Measurements from ENCODE around the gene TMEM203.

The TMEM203 gene

GRCh38 chr9:137184881-137185660 lies 20.4 kb downstream of the TMEM203 start:
- in situ Hi-C loops (cut with HindIII; ENCODE audit: low sequenced_read_pairs), result no loop called here

DNA sequence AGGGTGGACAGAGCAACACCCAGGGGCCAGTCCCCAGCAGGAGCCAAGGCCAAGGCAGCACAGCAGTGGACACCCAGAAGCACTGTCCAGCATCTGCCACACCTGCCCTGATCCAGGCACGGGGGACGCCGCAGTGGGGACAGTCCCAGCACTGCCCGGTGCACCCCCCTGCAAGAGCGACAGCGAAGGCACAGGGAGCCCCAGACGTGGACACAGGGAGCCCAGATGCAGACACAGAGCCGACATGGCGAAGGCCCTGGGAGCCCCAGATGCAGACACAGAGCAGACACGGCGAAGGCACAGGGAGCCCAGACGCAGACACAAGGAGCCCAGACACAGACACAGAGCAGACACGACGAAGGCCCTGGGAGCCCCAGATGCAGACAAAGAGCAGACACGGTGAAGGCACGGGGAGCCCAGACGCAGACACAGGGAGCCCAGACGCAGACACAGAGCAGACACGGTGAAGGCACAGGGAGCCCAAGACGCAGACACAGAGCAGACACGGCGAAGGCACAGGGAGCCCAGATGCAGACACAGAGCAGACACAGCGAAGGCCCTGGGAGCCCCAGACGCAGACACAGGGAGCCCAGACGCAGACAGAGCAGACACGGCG lies 21.4 kb downstream of the TMEM203 start:
- in situ Hi-C loops (cut with HindIII; ENCODE audit: low sequenced_read_pairs), result no loop called here

GRCh38 chr9:137182836-137183235 lies 22.6 kb downstream of the TMEM203 start:
- in situ Hi-C loops (cut with HindIII; ENCODE audit: low sequenced_read_pairs), result no loop called here

- in situ Hi-C loops (cut with HindIII; ENCODE audit: low sequenced_read_pairs), result no loop called here
These were observed 23.8 kb downstream of the TMEM203 start for GRCh38 chr9:137181680-137182079.

- in situ Hi-C loops (cut with HindIII; ENCODE audit: low sequenced_read_pairs), result no loop called here
These were observed 25.0 kb downstream of the TMEM203 start for GRCh38 chr9:137180491-137180890.

- in situ Hi-C loops (cut with HindIII; ENCODE audit: low sequenced_read_pairs), result no loop called here
These were observed 25.7 kb downstream of the TMEM203 start for GRCh38 chr9:137179761-137180160.

- in situ Hi-C loops (cut with HindIII; ENCODE audit: low sequenced_read_pairs), result no loop called here
These were observed 26.4 kb downstream of the TMEM203 start for GRCh38 chr9:137178939-137179630.

GRCh38 chr9:137178201-137178938 lies 27.1 kb downstream of the TMEM203 start:
- in situ Hi-C loops (cut with HindIII; ENCODE audit: low sequenced_read_pairs), result no loop called here

DNA sequence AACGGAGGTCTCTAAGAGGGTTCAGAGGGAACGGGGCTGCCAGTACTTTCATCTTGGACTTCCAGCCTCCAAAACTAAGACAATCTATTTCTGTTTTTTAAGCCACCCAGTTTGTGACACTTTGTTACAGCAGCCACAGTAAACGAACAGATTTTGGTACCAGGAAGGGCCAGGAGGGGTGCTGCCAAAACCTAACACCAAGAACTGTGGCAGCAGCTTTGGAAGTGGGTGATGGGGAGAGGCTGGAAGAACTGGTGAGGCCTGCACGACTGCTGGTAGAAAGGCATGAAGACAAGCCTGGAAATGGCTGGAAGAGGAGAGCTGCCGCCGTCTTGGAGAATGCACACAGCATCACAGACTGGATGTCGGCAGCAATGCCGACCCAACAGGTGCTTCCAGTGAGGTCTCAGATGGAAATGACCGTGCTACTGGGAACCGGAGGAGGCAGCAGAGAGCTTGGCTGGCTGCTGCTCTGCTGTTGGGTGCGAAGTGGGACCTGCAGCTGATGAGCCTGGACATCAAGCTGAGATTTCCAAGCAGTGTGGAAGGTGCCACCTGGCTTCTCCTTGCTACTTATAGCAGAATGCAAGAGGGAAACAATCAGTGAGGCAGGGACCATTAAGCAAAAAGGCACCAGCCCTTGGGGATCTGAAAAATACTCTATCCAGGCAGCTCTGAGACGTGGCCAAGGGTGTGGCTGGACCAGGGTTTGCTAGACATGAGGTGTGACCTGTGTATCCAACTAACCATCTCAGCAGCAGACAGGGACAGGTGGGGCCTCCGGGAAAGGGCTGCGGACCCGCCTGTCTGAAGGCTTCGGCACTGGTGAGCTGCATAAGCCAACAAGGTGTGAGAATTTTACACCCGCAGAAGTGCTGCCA lies 28.9 kb downstream of the TMEM203 start:
- in situ Hi-C loops (cut with HindIII; ENCODE audit: low sequenced_read_pairs), result no loop called here

DNA sequence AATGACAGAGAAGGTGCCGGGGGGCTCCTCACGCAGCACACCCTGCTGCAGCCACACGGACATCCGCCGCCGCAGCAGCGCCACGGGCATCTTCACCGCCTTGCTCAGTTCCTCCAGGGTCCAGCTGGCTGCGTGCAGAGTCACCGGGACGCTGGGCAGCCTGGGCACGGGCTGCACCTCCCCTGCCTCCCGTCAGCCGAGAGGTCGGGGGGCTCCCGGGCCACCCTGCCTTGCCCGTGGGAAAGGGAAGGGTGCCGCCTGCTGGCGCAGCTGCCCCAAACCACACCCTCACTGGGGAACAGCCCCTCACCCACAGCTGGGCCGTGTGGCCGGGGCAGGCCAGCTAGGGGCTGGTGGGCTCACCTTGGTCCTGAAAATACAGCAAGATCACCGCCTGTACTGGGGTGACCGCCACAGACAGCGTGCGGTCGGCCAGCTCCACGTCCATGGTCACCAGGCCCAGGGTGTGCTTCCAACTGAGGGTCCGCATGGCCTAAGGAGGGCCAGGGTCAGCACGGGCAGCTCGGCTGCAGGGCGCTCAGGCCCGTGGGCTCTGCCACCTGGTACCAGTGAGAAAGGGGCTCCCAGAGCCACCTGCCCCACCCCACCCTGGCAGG lies 30.0 kb downstream of the TMEM203 start:
- in situ Hi-C loops (cut with HindIII; ENCODE audit: low sequenced_read_pairs), result no loop called here

DNA sequence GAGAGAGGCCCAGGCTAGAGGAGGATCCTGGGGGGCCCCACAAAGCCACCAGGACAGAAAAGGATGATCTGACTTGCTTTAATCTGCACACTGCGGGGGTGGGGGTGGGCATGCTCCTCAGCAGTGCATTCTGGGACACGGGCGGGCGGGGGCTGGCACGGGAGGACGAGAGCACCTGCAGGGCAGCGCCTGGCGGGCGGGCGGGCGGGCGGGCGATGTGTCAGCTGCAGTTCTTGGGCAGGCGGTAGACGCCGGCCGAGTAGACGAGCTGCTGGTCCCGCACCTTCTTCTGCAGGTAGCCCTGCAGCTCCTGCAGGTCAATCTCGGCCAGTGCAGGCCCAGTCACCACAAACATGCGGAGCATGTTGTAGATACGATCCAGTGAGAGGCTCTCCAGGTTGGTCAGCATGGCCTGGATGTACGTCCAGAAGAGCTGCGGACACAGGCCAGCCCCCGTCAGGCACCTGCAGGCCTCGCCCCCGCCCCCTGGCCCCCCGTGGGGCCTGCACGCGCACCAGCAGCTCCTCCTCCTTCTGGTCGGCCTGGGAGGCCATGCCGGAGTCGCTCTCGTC lies 30.6 kb downstream of the TMEM203 start:
- in situ Hi-C loops (cut with HindIII; ENCODE audit: low sequenced_read_pairs), result loop anchor here (5.0 to 25.0 kb wide), 4 partner anchors 38 to 363 kb away; partner anchors contain the start of genes C8G, FBXW5, GRIN1 and RABL6

DNA sequence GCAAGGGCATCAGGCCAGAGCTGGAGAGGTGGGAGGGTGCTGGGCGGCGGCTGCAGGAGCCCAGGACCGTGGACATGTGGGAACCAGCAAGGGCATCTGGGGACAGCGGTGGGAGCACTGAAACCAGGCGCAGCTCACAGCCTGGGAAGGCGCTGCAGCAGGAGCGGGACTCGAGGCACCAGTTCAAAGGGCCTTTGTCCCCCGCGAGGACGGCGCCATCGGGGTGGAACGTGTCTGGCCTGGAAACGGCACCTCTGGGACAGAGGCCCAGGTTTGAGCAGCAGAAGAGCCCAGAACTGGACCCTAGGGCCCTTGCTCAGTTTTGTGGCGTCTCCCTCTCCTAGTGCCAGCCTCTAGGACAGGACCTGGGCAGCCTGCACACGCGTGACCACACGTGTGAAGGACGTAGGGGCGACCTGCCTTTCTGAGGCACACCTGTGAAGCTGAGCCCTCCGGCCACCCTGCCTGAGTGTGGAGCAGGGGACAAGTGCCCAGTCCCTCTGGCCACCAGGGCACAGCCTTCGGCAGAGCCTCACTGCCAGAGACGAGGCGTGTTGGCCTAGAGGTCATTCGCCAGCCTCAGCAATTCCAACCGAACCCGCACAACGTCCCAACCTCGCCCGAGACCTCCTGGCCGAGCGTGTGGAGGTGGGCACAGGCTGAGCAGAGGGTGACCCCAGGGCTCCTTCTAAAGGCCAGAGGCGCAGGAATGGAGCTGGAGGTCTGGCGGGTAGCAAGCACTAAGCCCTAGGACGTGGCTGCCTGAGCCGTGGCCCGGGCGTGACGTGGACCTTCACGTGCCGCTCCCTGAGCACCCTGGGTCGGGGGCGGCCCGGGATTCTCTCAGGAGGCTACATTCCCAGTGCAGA lies 31.4 kb downstream of the TMEM203 start:
- in situ Hi-C loops (cut with HindIII; ENCODE audit: low sequenced_read_pairs), result loop anchor here (5.0 to 25.0 kb wide), 4 partner anchors 37 to 362 kb away; partner anchors contain the start of genes C8G, FBXW5, GRIN1 and RABL6

GRCh38 chr9:137172901-137173795 lies 32.3 kb downstream of the TMEM203 start:
- in situ Hi-C loops (cut with HindIII; ENCODE audit: low sequenced_read_pairs), result loop anchor here (5.0 to 25.0 kb wide), 4 partner anchors 36 to 361 kb away; partner anchors contain the start of genes C8G, FBXW5, GRIN1 and RABL6

- in situ Hi-C loops (cut with HindIII; ENCODE audit: low sequenced_read_pairs), result loop anchor here (5.0 to 25.0 kb wide), 4 partner anchors 34 to 359 kb away; partner anchors contain the start of genes C8G, FBXW5, GRIN1 and RABL6
These were observed 34.1 kb downstream of the TMEM203 start for GRCh38 chr9:137171149-137171900.

- in situ Hi-C loops (cut with HindIII; ENCODE audit: low sequenced_read_pairs), result loop anchor here (5.0 to 25.0 kb wide), 4 partner anchors 33 to 358 kb away; partner anchors contain the start of genes C8G, FBXW5, GRIN1 and RABL6
These were observed 34.8 kb downstream of the TMEM203 start for GRCh38 chr9:137170486-137171148.

All from endothelial cell of hepatic sinusoid (primary cell).